ENCODE data around the gene CDKN1C.

The CDKN1C gene

GRCh38 chr11:2890466-2891294 lies 5.1 kb upstream of the CDKN1C start:
- DNase-seq (ENCODE audit: low spot score) = no peak

GRCh38 chr11:2889362-2890273 lies 4.0 kb upstream of the CDKN1C start:
- no peak for DNase-seq (ENCODE audit: low spot score)

DNA sequence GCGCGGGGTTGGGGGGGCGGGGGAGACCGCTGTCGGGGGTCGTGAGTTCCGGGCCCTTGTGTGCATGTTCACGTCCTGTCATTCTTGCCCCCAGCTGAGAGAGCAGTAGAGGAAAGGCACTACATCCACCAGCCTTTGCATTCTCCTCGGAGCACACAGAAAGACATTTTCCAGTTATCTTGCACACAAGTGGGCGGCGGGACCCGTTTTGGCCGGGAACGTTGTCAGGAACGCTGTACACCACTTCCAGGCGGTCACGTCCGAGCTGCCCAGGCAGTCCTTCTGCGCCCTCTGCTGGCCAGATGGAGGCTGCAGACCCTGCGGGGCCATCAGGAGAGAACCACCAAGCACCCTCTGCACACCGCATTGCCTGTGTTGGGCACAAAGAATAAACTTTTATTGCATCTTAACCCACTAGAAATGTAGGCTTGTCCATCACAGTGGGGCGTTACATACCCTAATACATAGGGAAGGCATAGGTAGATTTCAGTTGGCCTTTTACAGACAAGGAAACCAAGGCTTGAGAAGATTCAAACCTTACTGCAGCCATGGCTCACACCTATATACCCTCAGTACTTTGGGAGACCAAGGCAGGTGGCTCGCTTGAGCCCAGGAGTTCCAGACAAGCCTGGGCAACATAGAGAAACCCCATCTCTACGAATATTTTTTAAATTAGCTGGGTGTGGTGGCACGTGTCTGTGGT lies 2.8 kb upstream of the CDKN1C start:
- DNase-seq (ENCODE audit: low spot score) = peak; percentile 90

DNA sequence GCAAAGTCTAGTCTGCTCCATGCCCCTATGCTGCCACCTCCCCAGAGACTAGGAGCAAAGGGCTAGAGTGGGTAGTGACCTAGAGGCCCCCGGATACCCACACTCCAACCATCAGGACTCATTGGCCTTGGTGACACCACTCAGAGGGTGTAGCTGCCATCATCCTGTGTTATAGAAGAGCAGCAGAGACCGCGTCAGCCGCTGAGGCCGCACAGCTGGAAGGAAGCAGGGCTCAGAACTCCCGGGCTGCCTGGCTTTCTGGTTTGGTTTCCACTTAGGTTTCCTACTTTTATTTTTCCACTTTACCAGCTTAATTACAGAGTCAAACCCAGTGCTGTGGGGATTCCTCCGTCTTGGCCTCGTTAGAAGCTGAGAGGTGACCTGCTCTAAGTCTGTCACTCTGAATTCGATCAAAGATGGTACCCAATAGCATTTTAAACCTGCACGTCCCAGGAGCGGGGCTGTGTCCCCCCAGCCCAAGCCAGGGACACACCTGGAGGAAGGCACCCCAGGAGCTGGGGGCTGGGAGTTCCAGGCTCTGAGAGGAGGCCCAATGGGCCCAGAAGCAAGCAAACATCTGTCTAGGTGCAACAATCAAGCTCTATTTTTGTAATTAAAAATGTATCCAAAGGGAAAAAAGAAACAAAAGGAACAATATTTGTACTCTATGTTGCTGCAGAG lies 2.1 kb upstream of the CDKN1C start:
- no peak for DNase-seq (ENCODE audit: low spot score)

DNA sequence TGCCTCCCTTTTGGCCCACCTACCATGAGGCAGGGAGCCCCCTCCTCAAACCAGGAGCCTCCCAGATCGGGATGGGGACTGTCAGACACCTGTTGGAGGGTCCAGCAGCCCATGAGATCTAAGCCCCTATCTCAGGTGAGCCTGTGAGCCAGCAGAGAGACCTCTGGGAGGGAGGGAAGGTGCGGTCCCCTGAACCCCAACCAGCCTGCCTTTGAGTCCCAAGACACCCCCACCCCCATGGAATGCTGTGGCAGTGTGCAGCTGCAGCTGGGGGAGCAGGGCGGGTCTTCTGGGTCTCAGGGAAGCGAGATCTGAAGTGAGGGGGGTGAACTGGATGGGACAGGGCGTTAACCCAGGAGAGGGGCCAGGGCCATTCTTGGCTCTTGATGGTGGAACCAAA lies 1.4 kb upstream of the CDKN1C start:
- no peak for DNase-seq (ENCODE audit: low spot score)

GRCh38 chr11:2886191-2886894 lies 768 bp upstream of the CDKN1C start:
- peak; percentile 61 for DNase-seq (ENCODE audit: low spot score)

DNA sequence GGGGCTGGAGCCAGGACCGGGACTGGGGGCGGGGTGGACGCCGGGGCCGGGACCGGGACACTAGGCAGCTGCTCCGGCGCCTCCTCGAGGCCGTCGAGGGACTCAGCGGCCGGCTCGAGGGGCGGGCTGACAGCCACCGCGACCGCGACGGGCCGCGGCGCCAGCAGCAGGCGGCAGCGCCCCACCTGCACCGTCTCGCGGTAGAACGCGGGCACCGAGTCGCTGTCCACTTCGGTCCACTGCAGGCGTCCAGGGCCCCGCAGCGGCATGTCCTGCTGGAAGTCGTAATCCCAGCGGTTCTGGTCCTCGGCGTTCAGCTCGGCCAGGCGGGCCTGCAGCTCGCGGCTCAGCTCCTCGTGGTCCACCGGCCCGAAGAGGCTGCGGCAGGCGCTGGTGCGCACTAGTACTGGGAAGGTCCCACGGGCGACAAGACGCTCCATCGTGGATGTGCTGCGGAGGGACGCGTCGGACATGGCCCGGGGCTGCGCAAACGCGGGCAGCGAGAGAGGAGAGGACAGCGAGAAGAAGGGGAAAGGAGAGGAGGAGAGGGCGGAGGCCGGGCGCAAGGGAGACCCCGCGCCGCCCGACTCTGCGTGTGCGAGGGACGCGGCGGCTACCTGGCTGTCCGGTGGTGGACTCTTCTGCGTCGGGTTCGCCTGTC lies 428 bp downstream of the CDKN1C start:
- DNase-seq (ENCODE audit: low spot score) = peak; percentile 79

DNA sequence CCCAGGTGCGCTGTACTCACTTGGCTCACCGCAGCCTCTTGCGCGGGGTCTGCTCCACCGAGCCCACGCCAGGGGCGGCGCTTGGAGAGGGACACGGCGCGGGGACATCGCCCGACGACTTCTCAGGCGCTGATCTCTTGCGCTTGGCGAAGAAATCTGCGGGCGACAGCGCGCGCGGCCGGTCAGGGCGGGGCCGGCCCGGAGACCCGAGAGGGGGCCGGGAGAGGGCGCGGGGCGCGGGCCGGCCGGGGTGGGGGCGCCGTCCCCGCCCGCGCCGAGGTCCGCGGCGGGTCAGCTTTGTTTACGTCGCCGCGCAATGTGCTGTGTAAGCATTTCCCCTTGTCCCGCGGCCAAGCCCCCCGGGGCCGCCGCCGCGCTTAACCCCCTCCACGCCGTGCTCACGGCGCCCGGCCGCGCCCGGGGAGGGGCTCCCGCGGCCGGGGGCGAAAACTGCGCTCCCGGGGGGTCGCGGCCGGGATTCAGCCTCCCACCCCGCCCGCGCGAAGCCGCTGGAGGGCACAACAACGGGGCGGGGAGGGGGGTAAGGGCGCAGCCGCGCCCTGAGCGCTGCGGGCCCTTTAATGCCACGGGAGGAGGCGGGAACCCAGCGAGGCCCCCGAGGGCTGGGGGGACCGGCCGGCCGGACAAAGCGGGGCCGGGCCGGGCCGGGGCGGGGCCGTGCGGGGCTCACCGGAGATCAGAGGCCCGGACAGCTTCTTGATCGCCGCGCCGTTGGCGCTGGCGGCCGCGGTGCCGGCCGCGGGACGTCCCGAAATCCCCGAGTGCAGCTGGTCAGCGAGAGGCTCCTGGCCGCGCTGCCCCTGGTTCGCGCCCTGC lies 1.4 kb downstream of the CDKN1C start:
- DNase-seq (ENCODE audit: low spot score) = peak; percentile 68

DNA sequence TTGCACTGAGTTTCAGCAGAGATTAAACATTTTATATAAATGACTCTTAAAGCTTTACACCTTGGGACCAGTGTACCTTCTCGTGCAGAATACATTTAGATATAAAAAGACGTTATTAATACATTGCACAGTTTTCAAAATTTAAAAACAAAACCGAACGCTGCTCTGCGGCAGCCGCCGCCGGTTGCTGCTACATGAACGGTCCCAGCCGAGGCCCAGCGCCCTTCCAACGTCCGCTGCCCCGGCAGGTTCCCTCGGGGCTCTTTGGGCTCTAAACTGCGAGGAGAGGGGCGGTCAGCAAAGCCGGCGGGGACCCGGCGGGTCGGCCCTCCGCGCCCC lies 2.0 kb downstream of the CDKN1C start:
- no peak for DNase-seq (ENCODE audit: low spot score)

DNA sequence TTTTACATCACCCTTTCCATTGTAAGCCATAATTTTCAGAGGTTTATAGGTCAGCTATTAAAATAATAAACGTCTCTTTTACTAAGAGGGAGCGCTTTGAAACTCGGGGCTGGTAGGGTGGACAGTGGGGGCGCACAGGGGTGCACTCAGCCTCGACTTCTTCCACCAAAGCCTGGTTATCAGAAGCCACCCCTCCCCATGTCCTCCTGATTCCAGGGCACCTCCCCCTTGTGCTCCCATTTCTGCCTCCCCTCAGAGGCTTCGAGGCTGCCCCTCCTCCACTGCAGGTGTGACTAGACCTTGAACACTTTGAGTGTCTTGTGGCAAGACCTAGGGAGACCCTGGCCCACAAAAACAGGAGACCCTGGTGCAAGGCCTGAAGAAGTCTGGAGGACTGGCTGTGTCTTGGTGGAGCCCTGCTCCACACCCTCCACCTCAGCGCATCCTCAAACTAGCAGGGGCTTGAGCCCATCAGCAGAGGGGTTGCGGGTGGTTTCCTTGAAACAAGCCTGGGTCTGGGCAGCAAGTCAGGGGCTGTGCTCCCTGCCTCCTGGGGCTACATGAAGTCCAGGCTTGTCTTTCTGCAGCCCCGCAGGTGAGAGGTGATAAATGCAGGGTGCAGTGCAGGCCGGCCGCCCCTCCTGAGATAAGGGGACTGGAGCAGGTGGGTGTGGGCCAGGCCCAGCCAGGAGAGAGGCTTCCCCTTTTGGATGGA lies 3.0 kb downstream of the CDKN1C start:
- DNase-seq (ENCODE audit: low spot score) = no peak

GRCh38 chr11:2881981-2882375 lies 3.6 kb downstream of the CDKN1C start:
- DNase-seq (ENCODE audit: low spot score) = no peak

DNA sequence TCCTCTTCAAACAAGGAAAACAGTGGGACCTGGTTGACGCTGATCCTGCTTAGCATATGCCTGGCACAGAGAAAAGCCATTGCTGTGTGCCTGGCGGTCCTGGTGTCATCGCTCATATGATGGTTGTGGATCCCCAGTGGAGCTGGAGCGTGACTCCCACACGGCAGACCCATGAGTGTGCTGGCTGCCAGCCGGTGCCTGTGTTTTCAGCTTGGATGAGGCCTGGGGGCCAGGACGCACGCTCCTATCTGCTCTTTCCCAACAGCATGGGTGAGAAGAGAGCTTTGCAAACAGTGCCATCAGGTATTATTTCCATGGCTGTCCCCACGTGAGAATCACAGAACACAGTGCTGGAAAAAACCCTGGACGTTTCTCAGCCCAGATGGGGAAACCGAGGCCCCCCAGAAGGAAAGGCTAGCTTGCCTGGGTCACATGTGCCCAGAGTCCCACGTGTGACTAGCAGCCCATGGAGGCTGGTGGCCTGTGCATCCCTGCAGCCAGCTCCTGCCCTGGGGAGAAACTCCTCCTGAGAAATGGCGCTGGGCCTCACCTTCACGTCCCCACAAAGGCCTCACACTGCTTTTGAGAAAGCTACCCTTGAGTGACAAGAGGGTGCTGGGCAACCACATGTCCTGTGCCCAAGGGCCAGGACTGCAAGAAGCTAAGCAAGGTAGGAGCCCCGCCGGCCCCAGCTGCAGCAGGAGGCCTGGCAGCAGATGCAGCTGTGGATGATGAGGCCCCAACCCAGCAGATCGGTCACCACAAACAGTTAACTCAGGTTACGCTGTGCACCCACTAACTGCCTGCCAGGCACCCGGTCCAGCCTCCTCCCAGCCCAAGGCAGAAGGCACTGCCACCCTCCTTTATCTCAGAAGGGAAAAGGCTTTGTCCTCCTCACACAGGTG lies 4.2 kb downstream of the CDKN1C start:
- no peak for DNase-seq (ENCODE audit: low spot score)

DNA sequence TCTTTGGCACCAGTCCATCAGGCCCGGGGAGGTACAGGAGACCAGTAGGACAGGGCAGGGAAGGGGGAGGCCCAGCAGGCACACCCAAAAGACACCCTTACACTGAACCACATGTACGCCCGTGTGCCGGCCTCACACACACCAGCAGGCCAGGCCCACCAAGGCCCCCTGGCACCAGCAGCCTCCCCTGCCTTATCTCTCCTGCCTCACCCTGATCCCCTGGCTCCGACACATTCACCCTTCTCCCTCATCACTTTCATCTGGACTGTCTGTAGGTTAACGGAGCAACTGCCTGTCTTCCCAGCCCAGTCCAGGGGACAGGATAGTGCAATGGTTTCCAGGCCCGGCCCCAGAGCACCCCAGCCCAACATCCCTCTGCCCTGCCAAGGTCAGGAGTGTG lies 4.9 kb downstream of the CDKN1C start:
- no peak for DNase-seq (ENCODE audit: low spot score)

- no peak for DNase-seq (ENCODE audit: low spot score)
These were observed 6.8 kb downstream of the CDKN1C start for GRCh38 chr11:2878782-2879181.

- DNase-seq (ENCODE audit: low spot score) = no peak
These were observed 8.1 kb downstream of the CDKN1C start for GRCh38 chr11:2877474-2877873.

GRCh38 chr11:2874963-2875362 lies 10.6 kb downstream of the CDKN1C start:
- DNase-seq (ENCODE audit: low spot score) = no peak

GRCh38 chr11:2870969-2871680 lies 14.4 kb downstream of the CDKN1C start:
- DNase-seq (ENCODE audit: low spot score) = no peak

DNA sequence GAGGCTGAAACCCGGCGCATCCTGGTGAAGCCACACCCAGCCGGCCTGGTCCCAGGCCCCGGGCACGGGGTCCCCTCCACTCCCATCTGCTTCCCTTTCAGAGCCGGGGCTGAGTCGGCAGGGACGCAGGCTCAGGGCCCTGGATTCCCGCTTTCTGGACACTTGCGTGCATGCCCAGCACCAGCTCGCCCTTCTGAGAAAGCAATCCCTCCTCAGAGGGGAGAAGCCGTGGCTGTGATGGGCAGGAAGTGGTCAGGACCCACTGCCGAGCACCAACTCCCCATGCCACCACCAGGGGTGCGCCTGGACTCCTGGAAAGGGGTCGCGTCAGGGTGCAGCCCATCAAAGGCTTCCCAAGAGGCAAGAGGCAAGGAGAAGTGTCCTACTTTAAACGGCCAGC lies 15.1 kb downstream of the CDKN1C start:
- DNase-seq (ENCODE audit: low spot score) = no peak

All from AG20443 (cell line).